GM21529 (cell line): ENCODE results near the gene NOVA2.

Experiments used
- ATAC-seq: cut with Tn5 transposase; IDR thresholded peaks from one replicate; pipeline ENCODE4 v1.9.1; 2021; ENCODE audit not compliant: unreplicated experiment

Gene NOVA2

DNA sequence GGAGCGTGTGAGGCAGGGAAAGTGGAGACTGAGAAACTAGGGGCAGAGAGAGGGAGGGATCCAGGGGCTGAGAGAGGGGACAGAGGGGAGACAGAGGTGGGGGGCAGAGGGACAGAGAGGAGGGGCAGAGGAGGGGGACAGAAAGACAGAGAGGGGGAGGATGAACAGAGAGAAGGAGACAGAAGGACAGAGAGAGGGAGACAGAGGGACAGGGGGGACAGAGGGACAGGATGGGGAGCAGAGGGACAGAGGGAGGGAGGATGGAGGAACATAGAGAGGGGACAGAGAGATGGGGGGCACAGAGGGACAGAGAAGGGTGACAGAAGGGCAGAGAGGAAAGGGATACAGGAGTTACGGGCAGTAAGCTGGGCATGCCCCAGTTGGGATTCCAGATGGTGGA, 44.4 kb downstream of the NOVA2 start:
- no peak for ATAC-seq

DNA sequence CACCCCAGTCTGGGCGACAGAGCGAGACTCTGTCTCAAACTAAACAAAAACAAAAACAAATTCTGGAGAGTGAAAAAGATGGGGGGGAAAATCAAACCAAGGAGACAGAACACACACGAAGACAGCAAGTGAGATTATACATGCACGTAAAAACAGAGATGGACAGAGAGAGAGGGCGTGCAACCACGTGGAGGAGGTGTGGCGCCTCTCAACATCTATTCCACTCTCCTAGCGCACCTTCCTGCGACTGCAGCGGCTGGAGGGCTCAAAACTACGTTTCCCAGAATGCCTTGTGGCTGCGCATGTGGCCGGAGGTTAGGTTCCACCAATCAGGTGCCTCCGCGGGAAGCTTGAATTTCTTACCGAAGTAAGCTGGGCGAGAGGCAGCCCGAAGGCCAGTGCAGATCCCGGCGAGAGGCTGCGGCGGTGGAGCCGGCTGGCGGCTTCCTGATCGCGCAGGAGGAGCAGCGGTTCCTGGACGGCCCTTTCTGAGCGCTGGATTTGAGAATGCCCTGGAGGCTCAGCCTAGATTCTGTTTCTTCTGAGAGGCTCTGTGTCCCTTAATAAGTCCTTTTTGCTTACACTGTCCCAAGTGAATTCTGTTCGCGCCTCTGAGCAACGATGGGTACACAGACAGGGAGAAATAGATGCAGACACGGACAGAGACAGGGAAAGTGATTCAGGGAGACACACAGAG, 46.0 kb downstream of the NOVA2 start:
- peak; percentile 68 for ATAC-seq

DNA sequence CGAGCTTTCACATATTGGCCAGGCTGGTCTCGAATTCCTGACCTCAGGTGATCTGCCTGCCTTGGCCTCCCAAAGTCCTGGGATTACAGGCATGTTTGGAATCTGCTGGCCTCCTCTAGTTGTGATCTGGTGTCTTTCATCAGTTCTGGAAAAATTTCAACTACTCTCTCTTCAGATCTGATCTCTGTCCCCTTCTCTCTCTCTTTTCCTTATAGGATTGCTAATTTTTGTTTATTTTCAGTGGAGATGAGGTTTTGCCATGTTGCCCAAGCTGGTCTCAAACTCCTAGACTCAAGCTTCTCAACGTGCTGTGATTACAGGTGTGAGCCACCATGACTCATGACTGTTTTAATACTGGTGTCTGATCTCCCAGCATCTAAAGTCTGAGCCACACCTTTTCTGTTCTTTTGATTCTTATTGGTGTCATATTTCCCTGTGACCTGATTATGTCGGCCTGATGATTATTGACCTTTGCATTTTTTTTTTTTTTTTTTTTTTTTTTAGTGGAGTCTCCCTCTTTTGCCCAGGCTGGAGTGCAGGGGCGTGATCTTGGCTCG, 48.7 kb downstream of the NOVA2 start:
- ATAC-seq = no peak

DNA sequence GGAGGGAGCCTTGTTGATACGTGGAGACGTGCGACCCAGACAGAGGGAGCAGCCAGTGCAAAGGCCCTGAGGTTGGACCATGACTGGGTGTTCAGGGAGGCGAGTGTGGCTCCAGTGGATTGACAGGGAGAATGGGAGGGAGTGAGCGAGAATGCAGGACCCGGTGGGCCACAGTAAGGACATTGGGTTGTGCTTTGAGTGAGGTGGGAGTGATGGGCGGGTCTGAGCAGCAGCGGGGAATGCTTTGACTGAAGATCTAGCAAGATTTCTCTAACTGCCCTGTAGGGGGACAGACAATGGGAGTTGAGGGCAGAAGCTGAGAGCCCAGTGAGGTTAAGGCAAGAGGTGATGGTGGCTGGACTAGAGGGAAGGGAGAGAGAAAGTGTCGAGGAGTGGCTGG, 51.4 kb downstream of the NOVA2 start:
- ATAC-seq = no peak

DNA sequence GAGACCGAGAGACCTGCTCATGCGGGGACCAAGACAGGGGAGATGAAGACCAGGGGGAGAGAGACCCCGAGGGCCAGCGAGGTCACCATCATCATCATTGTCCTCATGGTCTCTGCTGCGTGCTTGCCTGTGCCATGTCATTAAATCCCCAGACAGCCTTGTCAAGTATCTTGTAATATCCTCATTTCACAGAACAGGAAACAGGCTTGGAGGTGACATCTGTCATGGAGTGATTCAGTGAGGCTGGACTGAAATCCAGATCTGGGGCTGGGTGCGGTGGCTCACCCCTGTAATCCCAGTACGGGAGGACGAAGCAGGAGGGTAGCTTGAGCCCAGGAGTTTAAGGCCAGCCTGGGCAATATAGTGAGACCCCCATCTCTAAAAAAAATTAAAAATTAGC, 53.2 kb downstream of the NOVA2 start:
- ATAC-seq = no peak

DNA sequence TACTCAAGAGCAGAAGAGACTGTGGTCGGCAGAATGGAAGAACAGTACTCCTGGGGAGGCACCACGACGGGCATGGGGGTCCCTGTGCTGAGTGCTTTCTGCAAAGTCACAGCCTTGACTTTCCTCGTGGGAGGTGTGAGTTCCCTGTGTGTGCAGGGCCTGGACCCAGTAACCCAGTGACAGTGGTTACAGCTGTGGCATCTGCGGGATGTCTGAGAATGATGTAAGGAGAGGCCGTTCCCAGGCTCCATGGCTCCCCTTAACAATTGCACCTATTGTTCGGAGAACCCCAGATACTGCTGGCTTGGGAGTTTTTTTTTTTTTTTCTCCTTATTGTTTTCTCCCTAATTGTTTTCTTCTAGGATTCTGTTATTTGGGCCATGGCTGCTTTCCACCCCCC, 54.0 kb downstream of the NOVA2 start:
- no peak for ATAC-seq

DNA sequence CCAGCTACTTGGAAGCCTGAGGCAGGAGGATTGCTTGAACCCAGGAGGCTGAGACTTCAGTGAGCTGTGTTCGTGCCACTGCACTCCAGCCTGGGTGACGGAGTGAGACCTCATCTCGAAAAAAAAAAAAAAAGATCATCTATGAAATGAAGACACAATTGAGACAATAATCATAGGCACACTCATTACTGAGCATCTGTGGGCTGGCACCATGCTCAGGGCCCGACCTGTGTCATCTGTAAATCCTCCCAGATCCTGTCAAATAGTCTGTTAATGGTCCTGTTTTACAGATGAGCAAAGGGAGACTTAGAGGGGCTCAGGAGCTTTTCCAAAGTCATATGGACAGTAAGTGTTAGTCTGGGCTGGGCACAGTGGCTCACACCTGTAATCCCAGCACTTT, 54.9 kb downstream of the NOVA2 start:
- ATAC-seq = no peak

DNA sequence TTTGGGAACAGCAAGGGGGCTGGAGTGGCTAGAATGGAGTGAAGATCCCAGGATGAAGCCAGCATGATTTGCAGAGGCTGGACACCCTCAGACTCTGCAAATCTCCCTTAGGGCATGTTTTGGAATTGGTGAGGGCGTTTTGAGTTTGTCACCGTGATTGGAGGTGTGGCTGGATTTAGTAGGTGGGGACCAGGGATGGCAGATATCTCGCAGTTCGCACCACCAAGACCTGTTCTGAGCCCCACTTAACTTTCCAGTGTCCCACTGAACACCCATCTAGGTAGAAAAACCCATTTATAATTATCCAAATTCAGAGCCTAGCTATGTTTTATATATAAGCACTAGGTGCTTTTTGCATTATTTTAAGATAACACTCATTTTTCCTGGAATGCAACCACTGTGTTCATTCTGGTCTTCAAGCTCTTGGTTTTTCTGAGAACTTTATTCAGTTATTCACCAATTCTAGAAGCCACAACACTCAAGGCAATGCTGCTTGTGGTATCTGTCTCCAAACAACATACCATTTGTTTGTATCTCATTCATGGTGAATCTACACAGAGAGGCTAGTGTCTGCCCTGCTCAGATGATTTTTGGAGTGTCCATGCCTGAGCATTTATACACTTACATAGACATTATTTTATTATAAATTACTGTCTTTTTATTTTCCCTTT, 56.1 kb downstream of the NOVA2 start:
- ATAC-seq = no peak

DNA sequence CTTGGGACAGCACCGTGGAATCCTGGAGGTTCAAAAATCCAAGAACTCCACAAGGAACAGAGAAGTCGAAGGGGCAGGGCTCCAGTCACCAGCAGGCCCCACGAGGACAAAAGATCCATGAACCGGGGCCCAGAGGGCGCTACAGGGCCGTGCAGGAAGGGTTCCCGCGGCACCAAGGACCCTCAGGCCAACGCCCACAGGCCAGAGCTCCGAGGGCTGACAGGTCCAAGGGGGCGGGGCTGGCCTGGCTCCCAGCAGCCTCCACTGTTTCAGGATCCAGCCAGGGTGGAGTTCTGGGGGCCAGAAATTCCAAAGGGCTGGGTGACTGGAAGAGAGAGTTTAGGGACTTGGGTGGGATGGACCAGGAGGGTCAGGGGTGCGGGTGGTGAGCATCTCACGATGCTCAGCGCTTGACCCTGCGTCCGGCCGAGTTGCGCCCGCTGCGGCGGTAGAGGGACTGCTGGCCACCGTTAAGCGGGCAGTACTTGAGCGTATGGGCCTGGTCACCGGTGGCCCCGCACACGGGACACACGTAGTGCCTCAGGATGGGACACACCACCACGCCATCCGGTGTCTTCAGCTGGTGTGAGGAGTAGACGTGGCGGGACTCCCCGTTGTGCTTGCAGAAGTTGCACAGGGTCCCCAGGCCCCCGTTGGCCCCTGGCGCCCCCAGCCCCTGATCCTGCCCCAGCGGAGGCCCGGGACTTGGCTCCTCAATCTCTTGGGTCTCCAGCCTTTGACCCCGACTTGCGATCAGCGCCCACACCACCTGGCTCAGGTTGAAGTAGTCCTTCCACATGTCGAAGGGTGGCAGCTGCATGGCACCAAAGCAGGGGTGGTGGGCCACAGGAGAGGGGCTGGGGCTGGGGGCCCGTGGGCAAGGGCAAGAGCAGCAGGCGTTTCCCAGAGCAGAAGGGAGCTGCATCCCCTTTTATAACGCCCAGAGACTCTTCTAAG, 59.5 kb downstream of the NOVA2 start, which contains the start of gene NANOS2:
Gene NANOS2, minus strand, starts transcription at position 905 of the 957 bp plus-strand sequence. Its CDS starts 85 bp downstream, at position 820.
- ATAC-seq = no peak

DNA sequence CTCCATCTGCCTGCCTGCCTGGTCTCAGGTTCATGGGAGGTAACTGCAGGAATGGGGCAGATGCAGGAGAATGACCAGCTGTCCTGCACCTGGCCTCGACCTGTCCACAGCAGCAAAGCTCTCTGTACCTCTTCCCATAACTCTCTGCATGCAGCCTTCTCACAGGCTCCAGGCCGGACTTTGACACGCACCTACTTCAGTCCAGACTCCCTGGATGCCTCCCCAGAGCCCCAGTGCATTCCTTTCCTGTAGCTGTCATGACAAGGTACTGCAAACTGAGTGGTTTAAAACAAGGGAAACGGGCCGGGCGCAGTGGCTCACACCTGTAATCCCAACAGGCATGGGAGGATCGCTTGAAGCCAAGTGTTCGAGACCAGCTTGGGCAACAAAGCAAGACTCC, 62.4 kb downstream of the NOVA2 start:
- no peak for ATAC-seq

DNA sequence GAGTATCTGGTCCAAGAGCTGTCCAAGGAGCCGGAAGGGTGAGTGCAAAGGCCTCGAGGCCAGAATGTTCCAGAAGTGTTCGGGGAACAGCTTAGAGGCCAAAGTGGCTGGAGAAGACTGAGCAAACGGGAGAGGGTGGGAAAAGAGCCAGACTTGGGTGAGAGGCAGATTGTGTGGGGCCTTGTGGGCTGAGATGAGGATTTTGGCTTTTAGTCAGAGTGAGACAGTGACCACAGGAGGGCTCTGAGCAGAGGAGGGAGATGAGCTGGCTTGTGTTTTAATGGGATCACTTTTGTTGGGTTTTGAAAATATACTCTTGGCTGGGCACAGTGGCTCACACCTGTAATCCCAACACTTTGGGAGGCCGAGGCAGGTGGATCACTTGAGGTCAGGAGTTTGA, 64.7 kb downstream of the NOVA2 start:
- no peak for ATAC-seq

DNA sequence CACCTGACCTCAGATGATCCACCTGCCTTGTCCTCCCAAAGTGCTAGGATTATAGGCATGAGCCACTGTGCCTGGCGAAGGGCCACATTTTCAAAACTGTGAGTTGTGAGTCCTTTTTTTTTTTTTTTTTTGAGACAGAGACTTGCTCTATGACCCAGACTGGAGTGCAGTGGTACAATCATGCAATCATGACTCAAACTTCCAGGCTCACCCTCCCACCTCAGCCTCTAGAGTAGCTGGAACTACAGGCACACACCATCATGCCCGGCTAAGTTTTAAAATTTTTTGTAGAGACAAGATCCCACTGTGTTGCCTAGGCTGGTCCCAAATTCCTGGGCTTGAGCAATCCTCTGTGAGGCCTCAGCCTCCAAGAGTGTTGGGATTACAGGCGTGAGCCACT, 67.4 kb downstream of the NOVA2 start:
- no peak for ATAC-seq

DNA sequence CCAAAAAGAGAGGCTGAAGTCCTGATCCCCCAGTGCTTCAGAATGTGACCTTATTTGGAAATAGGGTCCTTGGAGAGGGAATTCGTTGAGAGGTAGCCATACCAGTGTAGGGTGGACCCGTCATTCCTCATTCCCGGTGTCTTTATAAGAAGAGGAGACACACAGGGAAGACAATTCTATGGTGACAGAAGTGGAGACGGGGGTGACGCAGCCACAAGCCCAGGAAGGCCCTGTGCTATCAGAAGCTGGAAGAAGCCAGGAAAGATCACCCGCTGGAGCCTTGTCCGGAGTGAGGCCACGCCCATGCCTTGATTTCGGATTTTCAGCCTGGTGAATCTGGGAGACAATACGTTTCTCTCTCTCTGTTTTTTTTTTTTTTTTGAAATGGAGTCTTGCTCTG, 68.7 kb downstream of the NOVA2 start:
- no peak for ATAC-seq

DNA sequence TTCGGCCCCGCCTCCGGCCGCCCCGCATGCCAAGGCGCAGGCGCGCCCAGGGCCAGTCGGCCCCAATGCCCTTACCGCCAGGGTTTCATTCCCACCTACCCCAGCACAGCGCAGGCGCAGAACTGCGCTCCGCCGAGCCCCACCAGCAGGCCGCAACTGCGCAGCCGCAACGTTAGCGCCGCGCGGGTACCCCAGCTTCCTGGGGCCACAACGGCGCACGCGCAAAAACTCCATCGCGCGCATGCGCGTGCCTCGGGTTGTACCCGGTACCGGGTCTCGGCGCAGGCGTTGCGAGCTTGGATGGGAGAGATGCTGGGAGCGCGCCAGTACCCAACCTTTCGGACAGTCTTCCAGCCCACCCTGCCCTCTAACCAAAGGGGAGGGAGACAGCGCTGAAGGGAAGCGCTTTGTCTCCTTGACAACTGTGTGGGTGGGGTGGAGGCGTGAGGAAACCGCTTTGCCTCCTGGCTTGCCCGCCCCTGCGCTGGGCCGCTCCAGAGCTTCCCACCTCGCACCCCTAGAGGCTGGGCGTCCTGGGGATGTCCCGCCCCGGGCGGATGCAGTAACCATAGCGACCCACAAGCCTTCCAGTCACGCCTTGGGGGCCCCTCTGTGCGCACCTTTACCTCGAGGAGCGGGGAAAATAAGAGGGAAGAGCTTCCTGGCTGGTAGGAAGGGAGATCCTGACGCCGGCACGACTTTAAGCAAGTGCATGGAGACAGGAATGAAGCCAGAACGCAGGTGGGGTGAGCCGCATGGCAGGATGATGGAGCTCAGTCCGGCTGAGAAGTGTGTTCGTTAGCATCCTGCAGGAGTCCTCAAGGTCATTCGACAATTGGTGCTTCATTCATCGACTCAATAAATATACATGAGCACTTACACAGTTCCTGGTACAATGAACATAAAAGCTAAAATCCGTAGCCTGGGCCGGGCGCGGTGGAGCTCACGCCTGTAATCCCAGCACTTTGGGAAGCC, 70.7 kb downstream of the NOVA2 start:
- ATAC-seq = peak; percentile 77

DNA sequence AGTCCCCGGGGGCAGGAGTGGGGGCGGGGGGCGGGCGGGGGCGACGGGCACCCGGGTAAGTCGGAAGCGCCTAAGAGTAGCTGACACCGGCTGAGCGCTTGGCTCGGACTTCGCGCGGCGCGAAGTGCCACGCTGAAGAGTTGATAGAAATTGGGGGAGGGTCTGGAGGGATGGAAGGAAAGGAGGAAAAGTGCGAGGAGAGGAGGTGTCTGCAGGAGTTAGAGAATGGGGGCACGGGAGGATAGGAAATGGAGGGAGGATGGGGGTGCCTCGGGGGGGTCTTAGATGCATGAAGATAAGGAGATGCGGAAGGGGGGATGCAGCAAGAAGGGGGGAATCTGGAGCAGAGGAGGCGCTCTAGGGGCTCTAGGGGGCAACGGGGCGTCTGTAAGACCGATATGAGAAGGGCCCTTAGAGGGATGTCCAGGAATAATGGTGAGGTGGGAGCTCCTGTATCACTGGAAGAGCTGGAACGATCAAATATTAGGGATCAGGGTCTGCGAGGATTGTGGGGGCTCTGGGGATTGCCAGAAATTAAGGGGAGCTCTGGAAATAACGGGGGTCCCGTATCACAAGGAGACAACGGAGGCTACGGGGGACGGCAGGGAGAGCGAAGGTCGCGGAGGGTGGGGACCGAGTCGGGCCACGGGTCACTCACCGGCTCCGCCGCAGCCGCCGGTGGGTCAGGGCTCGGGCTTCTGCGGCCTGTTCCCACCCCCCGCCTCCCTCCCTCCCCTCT, 71.6 kb downstream of the NOVA2 start, which contains the start of gene MYPOP:
Gene MYPOP, minus strand, starts transcription at position 702 of the 739 bp plus-strand sequence. CDS start 840 bp downstream, outside the sequence.
- no peak for ATAC-seq

DNA sequence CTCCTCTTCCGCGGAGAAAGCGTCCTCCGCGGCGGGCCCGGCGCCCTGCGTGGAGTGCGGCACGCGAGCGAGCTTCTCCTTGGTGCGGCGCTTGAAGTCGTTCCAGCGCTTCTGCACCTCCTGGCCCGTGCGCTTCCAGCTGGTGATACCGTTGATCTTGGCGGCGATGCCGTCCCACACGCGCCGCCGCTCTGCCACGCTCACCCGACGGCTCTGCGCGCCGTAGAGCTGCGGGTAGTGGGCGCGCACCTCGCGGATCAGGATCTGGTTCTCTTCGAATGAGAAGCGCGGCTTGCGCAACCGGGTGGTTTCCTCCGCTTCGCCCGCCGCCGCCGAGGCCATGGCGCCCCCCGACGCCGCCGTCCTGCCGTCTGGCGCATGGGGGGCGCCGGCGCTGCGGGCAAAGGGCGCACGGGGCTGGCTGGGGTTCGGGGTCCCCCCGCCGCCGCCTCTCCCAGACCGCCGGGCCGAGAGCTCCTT, 72.2 kb downstream of the NOVA2 start:
- no peak for ATAC-seq

DNA sequence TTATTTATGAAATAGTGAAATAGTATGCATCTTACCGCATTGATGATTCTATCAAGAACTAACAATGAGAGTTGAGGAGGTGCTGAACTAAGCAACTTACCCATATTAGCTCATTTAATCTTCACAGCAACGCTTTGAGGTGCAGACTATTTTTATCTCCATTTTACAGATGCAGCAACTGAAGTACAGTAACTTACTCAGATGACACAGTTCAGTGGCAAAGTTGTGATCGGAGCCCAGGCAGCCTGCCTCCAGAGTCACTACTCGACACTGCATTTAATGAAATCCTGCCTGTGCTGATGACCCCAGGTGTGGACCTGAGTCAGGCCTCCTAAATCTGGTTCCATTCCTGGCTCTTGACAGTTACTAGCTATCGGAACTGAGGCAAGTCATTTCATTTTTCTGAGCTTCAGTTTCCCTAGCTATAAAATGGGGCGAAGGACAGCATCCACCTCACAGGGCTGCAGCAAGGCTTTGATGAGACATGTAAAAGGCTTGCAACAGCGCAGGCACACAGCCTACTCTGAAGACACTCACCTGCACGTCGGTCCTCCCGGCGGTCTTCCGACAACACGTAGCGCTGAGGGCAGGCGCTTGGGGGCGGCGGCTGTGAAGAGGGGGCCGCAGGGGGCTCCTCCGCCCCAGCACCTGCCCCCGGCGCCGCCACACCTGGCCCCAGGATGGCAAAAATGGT, 72.8 kb downstream of the NOVA2 start:
- no peak for ATAC-seq

DNA sequence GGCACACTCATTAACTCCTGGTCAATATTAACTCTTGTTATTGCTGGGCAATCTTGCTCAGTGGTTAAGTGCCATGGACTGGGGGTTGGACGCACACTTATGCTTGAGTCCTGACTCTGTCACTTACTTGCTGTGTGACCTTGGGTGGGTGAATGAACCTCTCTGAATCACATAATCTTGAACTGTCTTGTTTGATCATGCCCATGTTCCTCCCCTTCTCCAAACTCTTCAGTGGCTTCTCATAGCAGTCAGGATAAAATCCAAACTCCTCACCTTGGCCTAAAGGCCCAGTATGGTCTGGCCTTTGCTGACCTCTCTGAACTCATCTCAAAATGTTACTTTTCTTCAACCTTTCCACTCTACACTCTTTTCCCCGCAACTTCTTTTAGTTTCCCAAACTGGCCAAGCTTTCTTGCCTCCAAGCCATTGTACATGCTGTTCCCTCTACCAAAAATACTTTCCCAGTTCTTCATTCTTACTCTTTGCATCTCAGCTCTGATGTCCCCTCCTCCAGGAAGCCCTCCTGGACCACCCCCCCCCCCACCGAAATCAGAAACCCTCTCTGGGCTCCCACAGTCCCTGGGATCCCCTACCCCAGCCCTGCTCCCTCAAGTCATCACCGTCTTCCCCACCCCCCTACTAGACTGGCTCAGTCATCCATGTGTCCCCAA, 73.6 kb downstream of the NOVA2 start:
- ATAC-seq = no peak
